PC-9 (cell line): Measurements from ENCODE around the gene MMP21.

Experiments used
- EZH2 ChIP-seq: fragments of 200-600 bp; sonication (generic); IDR thresholded peaks from 2 replicates; pipeline ENCODE4 v1.8.0; 2017; ENCODE audit warnings: antibody characterized with exemption, low read depth
- TF ChIP-seq, protein P1 (sequence below): fragments of 200-600 bp; sonication (generic); conservative IDR thresholded peaks from 2 replicates; pipeline ENCODE4 v1.6.1; 2017; ENCODE audit warnings: mixed run types, antibody characterized with exemption, mild to moderate bottlenecking, moderate library complexity

DNA sequence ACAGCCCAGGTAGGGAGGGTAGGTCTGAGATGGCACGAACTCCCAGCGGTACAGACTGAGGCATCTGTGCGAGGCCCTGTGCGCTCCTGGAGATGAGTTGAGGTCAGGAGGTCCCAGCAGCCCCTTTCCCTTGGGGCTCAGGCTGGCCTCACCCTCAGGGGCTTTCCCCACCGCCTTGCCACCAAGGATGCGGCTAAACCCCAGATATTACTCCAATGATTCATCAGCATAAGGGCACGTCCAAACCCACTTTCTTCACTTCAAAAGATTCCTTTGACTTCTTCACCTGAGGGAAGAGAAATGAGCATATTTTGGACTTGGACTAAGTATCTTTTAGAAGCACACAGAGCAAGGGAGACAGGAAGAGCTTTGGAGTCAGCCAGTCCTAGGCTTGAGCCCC, 27.1 kb upstream of the MMP21 start:
- TF ChIP-seq, protein P1, sequence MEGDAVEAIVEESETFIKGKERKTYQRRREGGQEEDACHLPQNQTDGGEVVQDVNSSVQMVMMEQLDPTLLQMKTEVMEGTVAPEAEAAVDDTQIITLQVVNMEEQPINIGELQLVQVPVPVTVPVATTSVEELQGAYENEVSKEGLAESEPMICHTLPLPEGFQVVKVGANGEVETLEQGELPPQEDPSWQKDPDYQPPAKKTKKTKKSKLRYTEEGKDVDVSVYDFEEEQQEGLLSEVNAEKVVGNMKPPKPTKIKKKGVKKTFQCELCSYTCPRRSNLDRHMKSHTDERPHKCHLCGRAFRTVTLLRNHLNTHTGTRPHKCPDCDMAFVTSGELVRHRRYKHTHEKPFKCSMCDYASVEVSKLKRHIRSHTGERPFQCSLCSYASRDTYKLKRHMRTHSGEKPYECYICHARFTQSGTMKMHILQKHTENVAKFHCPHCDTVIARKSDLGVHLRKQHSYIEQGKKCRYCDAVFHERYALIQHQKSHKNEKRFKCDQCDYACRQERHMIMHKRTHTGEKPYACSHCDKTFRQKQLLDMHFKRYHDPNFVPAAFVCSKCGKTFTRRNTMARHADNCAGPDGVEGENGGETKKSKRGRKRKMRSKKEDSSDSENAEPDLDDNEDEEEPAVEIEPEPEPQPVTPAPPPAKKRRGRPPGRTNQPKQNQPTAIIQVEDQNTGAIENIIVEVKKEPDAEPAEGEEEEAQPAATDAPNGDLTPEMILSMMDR, result no peak
- TF ChIP-seq EZH2, result no peak
